Mesendoderm (in vitro differentiated cells): ENCODE data around the gene CHST9.

ENCODE experiments used
- DNase-seq: peaks from one replicate; pipeline ENCODE4 v3.0.0; 2013
- H2AK5ac ChIP-seq: 2 replicates; pipeline ENCODE4 v1.6.1; 2013; ENCODE audit warnings: low read length, inconsistent platforms
- H2BK120ac ChIP-seq: 2 replicates; pipeline ENCODE4 v1.6.1; 2013; ENCODE audit warnings: low read depth, mild to moderate bottlenecking, low read length, moderate library complexity, mixed read lengths
- H2BK15ac ChIP-seq: replicated peaks from 2 replicates; pipeline ENCODE4 v1.6.1; 2013; ENCODE audit warnings: low read depth, mild to moderate bottlenecking, moderate library complexity
- H2BK5ac ChIP-seq: 2 replicates; pipeline ENCODE4 v1.6.1; 2013; ENCODE audit warnings: low read length, inconsistent platforms
- H3K18ac ChIP-seq: 2 replicates; pipeline ENCODE4 v1.6.1; 2013; ENCODE audit warnings: mild to moderate bottlenecking, low read length, mixed read lengths
- H3K23ac ChIP-seq: one replicate; pipeline ENCODE4 v1.6.1; 2013; ENCODE audit warnings: low read length
- H3K27ac ChIP-seq: 2 replicates; pipeline ENCODE4 v1.5.1; 2013; ENCODE audit warnings: low read depth, mild to moderate bottlenecking, inconsistent platforms, low read length, moderate library complexity
- H3K27me3 ChIP-seq: 2 replicates; pipeline ENCODE4 v1.6.1; 2013; ENCODE audit warnings: low read length, control low read depth, mild to moderate bottlenecking, inconsistent platforms; ENCODE audit not compliant: insufficient read depth, poor library complexity
- H3K36me3 ChIP-seq: 2 replicates; pipeline ENCODE4 v1.6.1; 2013; ENCODE audit warnings: low read length, inconsistent platforms; ENCODE audit not compliant: control insufficient read depth, insufficient read depth
- H3K4ac ChIP-seq: one replicate; pipeline ENCODE4 v1.6.1; 2013; ENCODE audit warnings: low read depth, mild to moderate bottlenecking, low read length, moderate library complexity
- H3K4me1 ChIP-seq: 2 replicates; pipeline ENCODE4 v1.6.1; 2013; ENCODE audit warnings: low read depth, low read length, inconsistent platforms; ENCODE audit not compliant: control insufficient read depth
- H3K4me2 ChIP-seq: 2 replicates; pipeline ENCODE4 v1.6.1; 2013; ENCODE audit warnings: low read length
- H3K4me3 ChIP-seq: 2 replicates; pipeline ENCODE4 v1.5.1; 2013; ENCODE audit warnings: mild to moderate bottlenecking, low read length
- H3K56ac ChIP-seq: one replicate; pipeline ENCODE4 v1.6.1; 2013; ENCODE audit warnings: low read length
- H3K79me1 ChIP-seq: 2 replicates; pipeline ENCODE4 v1.6.1; 2013; ENCODE audit warnings: low read length, inconsistent platforms
- H3K79me2 ChIP-seq: 2 replicates; pipeline ENCODE4 v1.6.1; 2013; ENCODE audit warnings: mild to moderate bottlenecking, low read length; ENCODE audit not compliant: control insufficient read depth, insufficient read depth
- H3K9ac ChIP-seq: 2 replicates; pipeline ENCODE4 v1.6.1; 2013; ENCODE audit warnings: low read length, inconsistent platforms
- H4K5ac ChIP-seq: one replicate; pipeline ENCODE4 v1.6.1; 2013; ENCODE audit warnings: low read length
- H4K8ac ChIP-seq: one replicate; pipeline ENCODE4 v1.6.1; 2013; ENCODE audit warnings: low read depth, mild to moderate bottlenecking, control low read depth, low read length, moderate library complexity
- WGBS: extraction: QIAGEN DNeasy Blood & Tissue Kit; methylation state at CpG from one replicate; pipeline ENCODE4 v1.1.7; 2013; ENCODE audit warnings: low lambda C conversion rate, missing lambda C conversion rate; ENCODE audit not compliant: insufficient coverage; ENCODE audit errors: extremely low coverage; 5-methylcytosine and 5-hydroxymethylcytosine counted together

The CHST9 gene

DNA sequence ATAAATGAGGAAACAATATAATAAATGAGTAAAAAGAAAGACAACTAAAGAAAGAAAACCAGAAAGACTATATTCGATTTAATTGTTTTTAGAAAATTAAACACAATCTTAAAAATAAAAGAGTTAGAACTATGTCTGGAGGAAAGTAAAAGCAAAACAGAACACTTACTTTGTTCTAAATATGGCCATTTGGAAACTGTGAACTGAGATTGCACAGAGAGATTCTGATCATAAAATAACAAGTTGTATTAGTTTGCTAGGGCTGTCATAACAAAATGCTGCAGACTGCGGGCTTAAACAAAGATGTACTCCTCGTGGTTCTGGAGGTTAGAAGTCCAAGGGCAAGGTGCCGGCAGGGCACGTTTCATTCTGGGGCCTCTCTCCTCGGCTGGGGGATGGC is 191.5 kb downstream of the CHST9 start:
- no peak overlapping the region for H3K4ac ChIP-seq
- H2BK15ac ChIP-seq = no peak overlapping the region
- H2BK5ac ChIP-seq = no peak overlapping the region
- no CpG with 5 or more reads among the region's 6 CpGs for WGBS
- no peaks in the 10 kb centered on the region for H3K36me3 ChIP-seq
- H3K27ac ChIP-seq = no peak overlapping the region
- no peaks in the 10 kb centered on the region for H3K27me3 ChIP-seq
- no peak overlapping the region for H2AK5ac ChIP-seq
- no peak overlapping the region for H4K8ac ChIP-seq
- no peak overlapping the region for H3K4me3 ChIP-seq
- no peak overlapping the region for H3K56ac ChIP-seq
- no peak overlapping the region for H3K18ac ChIP-seq
- H4K5ac ChIP-seq = no peak overlapping the region
- H3K9ac ChIP-seq = no peak overlapping the region
- no peaks in the 10 kb centered on the region for H3K79me1 ChIP-seq
- no peaks in the 10 kb centered on the region for H3K79me2 ChIP-seq
- no peak overlapping the region for H2BK120ac ChIP-seq
- no peak overlapping the region for H3K23ac ChIP-seq
- DNase-seq = no peak
- H3K4me1 ChIP-seq = no peaks in the 10 kb centered on the region
- H3K4me2 ChIP-seq = no peak overlapping the region

- Histone ChIP-seq H3K4me3 (no peak overlapping the region), H3K36me3 (no peaks in the 10 kb centered on the region), H2AK5ac (no peak overlapping the region), H3K23ac (no peak overlapping the region), H3K4me2 (no peak overlapping the region), H3K56ac (no peak overlapping the region), H4K5ac (no peak overlapping the region), H3K79me1 (no peaks in the 10 kb centered on the region), H3K4ac (no peak overlapping the region), H2BK5ac (no peak overlapping the region), H3K18ac (no peak overlapping the region), H2BK120ac (no peak overlapping the region), H2BK15ac (no peak overlapping the region), H3K4me1 (no peaks in the 10 kb centered on the region), H3K27ac (no peak overlapping the region), H3K79me2 (no peaks in the 10 kb centered on the region), H3K27me3 (no peaks in the 10 kb centered on the region), H4K8ac (no peak overlapping the region), H3K9ac (no peak overlapping the region)
- WGBS = no CpG with 5 or more reads among the region's 2 CpGs
- DNase-seq = no peak
These were observed 192.2 kb downstream of the CHST9 start for GRCh38 chr18:26992926-26993325.

DNA sequence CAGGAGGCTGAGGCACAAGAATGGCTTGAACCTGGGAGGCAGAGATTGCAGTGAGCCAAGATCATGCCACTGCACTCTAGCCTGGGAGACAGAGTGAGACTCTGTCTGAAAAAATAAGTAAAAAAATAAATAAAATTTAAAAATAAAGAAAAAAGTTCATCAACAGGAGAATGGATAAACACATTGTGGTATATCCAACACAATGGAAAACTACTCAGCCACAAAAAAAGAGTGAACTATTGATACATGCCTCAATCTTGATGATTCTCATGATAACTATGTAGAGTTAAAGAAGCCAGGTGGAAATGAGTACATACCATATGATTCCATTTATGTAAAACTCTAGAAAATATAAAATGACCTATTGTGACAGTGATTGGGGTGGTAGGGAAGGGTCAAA is 195.3 kb downstream of the CHST9 start:
- no peak overlapping the region for H3K27ac ChIP-seq
- no peak overlapping the region for H3K18ac ChIP-seq
- no peak overlapping the region for H2BK15ac ChIP-seq
- H3K79me2 ChIP-seq = no peaks in the 10 kb centered on the region
- H4K5ac ChIP-seq = no peak overlapping the region
- H3K4ac ChIP-seq = no peak overlapping the region
- DNase-seq = no peak
- H3K56ac ChIP-seq = no peak overlapping the region
- no peak overlapping the region for H3K4me2 ChIP-seq
- no peak overlapping the region for H2BK120ac ChIP-seq
- H3K27me3 ChIP-seq = no peaks in the 10 kb centered on the region
- H4K8ac ChIP-seq = no peak overlapping the region
- no peak overlapping the region for H2BK5ac ChIP-seq
- no peaks in the 10 kb centered on the region for H3K36me3 ChIP-seq
- no peaks in the 10 kb centered on the region for H3K79me1 ChIP-seq
- no peak overlapping the region for H3K23ac ChIP-seq
- no peak overlapping the region for H3K4me3 ChIP-seq
- H3K9ac ChIP-seq = no peak overlapping the region
- H3K4me1 ChIP-seq = no peaks in the 10 kb centered on the region
- H2AK5ac ChIP-seq = no peak overlapping the region

DNA sequence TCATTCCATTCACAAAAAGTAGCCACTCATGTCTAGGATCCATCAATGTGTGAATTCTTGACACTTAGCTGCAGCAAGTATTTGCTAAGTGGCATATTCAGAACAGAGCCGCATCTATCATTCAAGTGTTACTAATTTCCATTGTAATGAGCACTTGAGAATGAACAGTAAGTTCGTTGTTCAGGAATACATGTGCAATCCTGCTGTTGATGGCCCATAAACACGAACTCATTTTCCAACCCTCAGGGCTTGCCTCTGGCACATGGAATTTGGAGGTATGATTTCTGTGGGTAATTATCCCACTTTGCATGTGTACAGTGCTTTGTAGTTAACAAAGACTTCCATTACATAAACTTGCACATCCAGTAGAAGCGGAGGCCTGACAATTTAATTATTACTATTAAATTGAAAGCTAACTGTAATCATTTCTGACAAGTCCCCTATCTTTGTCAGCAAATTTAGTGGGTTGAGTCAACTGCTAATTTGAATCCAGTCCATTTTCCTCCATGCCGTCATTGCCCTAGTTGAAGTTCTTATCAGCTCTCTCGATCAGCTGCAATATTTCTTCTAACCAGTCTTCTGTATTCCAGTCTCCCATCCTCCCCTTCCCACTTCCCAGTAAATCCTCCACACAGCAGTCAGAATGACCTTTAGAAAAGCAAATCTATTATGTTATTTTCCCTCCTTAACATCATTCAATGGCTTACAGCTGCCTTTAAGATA is 203.6 kb downstream of the CHST9 start:
- Histone ChIP-seq H3K4me1 (no peaks in the 10 kb centered on the region), H2BK120ac (no peak overlapping the region), H3K4ac (no peak overlapping the region), H3K4me2 (no peak overlapping the region), H4K5ac (no peak overlapping the region), H2BK5ac (no peak overlapping the region), H2AK5ac (no peak overlapping the region), H3K36me3 (no peaks in the 10 kb centered on the region), H3K23ac (no peak overlapping the region), H3K27me3 (no peaks in the 10 kb centered on the region), H3K18ac (no peak overlapping the region), H3K9ac (no peak overlapping the region), H2BK15ac (no peak overlapping the region), H4K8ac (no peak overlapping the region), H3K79me1 (no peaks in the 10 kb centered on the region), H3K4me3 (no peak overlapping the region), H3K79me2 (no peaks in the 10 kb centered on the region), H3K27ac (no peak overlapping the region), H3K56ac (no peak overlapping the region)
- no CpG with 5 or more reads among the region's 6 CpGs for WGBS
- DNase-seq = no peak

DNA sequence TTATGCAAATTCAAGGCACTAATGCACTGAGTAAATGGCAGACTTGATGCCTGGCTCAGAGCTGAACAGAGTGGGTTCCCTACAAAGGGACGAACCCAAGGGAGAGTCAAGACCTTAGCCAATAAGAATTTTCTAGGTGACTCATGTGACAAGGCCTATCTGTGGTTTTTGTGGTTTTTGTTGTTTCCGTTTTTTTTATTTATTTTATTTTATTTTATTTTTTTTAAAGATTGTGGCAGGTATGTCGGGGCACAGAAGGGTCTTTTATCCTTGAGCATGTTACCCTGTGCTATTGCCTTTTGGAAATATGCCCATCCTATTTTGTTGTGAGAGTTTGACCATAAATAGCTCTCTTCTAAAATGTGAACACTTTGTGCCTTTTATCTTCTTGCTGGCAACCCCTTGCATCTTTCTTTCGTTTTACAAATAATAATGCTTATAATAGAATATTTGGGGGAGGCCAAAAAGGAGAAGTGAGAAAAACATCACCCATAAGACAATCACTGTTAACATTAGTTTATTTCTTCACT is 206.2 kb downstream of the CHST9 start:
- Histone ChIP-seq H3K4me1 (no peaks in the 10 kb centered on the region), H3K4me3 (no peak overlapping the region), H3K36me3 (no peaks in the 10 kb centered on the region), H3K23ac (no peak overlapping the region), H2AK5ac (no peak overlapping the region), H2BK15ac (no peak overlapping the region), H2BK120ac (no peak overlapping the region), H4K8ac (no peak overlapping the region), H3K79me1 (no peaks in the 10 kb centered on the region), H4K5ac (no peak overlapping the region), H3K18ac (no peak overlapping the region), H3K4me2 (no peak overlapping the region), H3K4ac (no peak overlapping the region), H2BK5ac (no peak overlapping the region), H3K27ac (no peak overlapping the region), H3K27me3 (no peaks in the 10 kb centered on the region), H3K56ac (no peak overlapping the region), H3K79me2 (no peaks in the 10 kb centered on the region), H3K9ac (no peak overlapping the region)
- DNase-seq = no peak
- no CpG with 5 or more reads among the region's 4 CpGs for WGBS

DNA sequence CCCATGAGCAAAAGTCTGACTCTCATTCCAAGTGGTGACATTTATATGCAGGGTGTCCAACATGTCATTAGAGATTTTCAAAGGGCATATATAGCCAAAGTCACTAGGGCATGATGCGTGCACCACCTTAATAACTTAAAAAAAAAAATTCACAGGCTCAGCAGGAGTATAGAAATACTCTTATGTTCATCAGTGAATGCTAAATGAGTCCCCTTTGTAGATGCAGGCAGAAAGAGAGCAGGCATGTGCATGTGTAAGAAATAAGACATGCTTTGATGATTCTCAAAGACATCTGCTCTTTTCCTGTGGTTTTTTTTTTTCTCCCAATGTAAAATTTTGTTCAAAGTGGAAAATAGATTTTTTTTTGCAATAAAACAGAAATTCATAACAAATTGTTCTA is 207.3 kb downstream of the CHST9 start:
- no peaks in the 10 kb centered on the region for H3K27me3 ChIP-seq
- H2BK120ac ChIP-seq = no peak overlapping the region
- H4K5ac ChIP-seq = no peak overlapping the region
- no CpG with 5 or more reads among the region's 1 CpG for WGBS
- no peaks in the 10 kb centered on the region for H3K79me1 ChIP-seq
- H3K4me3 ChIP-seq = no peak overlapping the region
- no peak overlapping the region for H3K27ac ChIP-seq
- no peak overlapping the region for H3K18ac ChIP-seq
- H3K56ac ChIP-seq = no peak overlapping the region
- H2BK5ac ChIP-seq = no peak overlapping the region
- H2AK5ac ChIP-seq = no peak overlapping the region
- no peak overlapping the region for H4K8ac ChIP-seq
- H3K9ac ChIP-seq = no peak overlapping the region
- no peaks in the 10 kb centered on the region for H3K36me3 ChIP-seq
- H3K4ac ChIP-seq = no peak overlapping the region
- no peak overlapping the region for H3K4me2 ChIP-seq
- no peaks in the 10 kb centered on the region for H3K79me2 ChIP-seq
- H3K23ac ChIP-seq = no peak overlapping the region
- DNase-seq = no peak
- H3K4me1 ChIP-seq = no peaks in the 10 kb centered on the region
- H2BK15ac ChIP-seq = no peak overlapping the region
